Iris pigment epithelial cell (primary cell): Measurements from ENCODE around the gene ZC3H7A.
"Not testable (repeated sequence)": the region's sequence is repeated elsewhere in the genome, so short reads cannot be mapped to it uniquely, and the experiment has no call there.

Experiments used
- DNase-seq: peaks from one replicate; pipeline ENCODE4 v3.0.0-alpha.2; 2011; ENCODE audit warnings: low read depth

Gene ZC3H7A

GRCh38 chr16:11801481-11802021 lies 4.5 kb upstream of the ZC3H7A start:
- DNase-seq: peak; percentile 70

DNA sequence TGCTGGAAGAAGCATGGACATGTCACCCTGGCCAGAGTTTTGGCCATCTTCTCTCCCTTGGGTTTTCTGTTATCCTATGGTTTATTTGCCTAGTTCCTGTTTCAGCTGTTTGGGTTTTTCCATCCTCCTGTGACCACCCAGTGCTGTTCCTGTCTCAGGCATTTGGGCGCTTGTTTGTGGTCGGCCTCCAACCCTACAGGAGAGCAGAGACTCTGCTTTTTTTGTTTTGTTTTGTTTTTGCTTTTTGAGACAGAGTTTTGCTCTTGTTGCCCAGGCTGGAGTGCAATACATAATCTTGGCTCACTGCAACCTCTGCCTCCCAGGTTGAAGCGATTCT lies 3.3 kb upstream of the ZC3H7A start:
- no peak for DNase-seq

DNA sequence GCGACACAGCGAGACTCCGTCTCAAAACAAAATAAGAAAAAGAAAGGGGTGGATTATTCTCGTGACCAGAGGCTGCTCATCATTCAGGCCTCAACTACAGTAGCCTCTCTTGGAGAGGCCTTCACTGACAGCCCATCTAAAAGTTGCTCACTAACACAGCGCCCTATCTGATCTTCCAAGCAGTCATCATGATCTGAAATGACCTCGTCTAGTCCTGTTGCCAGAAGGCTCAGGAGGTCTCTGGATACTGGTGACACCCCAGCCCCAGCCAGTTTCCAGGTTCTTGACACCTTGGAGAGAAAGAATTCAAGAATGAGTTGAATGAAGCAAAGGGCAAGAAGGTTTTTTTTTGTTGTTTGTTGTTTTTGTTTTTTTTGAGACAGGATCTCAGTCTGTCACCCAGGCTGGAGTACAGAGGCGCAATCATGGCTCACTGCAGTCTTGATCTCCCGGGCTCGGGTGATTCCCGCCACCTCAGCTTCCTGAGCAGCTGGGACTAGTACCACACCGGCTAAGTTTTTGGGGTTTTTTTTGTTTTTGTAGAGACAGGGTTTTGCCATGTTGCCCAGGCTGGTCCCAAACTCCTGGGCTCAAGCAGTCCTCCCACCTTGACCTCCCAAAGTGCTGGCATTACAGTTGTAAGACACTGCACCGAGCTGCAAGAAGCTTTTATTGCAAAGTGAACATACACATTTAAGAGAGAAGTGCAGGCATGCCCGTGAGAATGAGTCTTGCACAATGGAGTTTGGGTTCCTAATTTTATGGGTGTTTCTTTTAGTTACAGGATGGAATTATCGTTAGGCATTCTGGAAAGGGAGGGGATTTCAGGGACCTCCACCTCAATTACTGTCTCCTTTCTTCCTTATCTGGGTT lies 2.7 kb upstream of the ZC3H7A start:
- no peak for DNase-seq

DNA sequence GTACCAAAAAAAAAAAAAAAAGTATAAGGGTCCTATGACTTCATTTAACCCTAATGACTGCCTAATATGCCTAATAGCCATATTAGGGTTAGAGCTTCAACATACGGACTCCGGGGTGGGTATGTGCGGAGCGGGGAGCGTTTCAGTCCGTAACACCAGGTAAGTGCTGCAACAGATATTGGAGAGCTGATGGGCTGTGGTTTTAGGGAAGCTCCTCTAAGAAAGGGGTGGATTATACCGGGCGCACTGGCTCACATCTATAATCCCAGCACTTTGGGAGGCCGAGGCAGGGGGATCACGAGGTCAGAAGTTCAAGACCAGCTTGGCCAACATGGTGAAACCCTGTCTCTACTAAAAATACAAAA lies 1.9 kb upstream of the ZC3H7A start:
- no peak for DNase-seq

DNA sequence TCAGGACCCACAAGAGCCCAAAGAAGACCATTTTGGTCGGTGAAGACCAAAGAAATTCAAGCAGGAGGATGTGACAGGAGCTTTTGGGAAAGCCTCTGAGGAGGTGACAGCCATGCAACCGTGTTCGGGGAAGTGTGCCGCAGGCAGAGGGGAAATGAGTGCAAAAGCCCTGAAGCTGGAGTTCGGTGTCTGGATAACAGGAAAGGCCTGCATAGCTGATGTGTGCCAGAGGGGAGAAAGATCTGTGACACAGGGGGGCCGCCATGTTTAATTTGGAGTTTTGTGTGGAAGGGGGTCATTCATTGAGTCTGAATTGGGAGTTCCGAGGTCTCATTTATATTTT lies 870 bp upstream of the ZC3H7A start:
- no peak for DNase-seq

DNA sequence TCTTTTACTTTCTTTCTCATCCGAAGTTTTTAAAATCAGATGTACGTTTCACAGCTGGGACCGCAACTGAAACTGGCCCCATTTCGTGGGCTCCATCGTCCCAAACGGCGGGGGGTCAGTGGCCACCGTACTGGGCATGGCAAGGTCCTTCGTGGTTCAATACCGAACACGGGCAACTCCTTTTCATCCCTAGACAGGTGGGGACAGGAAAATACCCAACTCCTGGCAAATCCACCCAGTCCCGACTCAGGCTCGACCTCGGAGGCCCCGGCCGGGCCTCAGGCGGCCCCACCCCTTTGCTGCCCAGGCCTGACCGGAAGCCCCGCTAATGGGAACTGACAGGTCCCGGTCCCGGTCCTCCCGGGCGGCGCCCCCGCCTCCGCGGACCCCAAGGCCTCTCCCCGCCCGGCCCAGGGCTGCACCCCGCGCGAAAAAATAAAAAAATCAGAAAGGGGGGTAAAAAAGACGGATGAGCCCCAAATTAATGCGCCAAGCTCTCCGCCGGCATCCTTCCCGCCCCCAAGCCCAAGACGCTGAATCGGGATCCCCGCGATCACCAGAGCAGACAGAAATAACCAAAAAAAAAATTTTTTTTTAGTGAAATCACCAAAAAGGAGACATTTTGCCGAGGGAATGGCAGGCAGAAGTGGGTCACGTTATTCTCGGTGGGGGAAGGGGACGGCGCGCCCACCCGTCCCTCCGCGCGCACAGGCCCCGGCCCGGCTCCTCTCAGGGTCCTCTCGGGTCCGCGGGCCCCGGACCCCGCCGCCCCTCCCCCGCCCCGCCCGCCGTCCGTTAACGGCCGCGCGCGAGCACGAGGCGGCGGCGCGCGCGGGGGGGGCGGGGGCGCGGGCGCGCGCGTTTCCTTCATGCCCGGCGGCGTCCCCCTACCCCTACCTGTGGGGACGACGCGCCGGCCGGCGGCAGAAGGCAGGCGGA lies 562 bp downstream of the ZC3H7A start:
- DNase-seq: peak; percentile 50

DNA sequence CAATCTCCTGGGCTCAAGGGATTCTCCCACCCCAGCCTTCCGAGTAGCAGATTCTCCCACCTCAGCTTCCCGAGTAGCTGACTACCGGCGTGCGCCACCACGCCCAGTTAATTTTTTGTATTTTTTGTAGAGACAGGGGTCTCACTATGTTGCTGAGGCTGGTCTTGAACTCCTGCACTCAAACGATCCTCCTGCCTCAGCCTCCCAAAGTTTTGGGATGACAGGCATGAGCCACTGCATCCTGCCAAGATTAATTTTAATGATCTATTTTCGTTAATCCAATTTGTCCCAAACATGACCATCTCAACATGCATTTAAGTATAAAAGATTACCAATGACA lies 1.2 kb downstream of the ZC3H7A start:
- no peak for DNase-seq

DNA sequence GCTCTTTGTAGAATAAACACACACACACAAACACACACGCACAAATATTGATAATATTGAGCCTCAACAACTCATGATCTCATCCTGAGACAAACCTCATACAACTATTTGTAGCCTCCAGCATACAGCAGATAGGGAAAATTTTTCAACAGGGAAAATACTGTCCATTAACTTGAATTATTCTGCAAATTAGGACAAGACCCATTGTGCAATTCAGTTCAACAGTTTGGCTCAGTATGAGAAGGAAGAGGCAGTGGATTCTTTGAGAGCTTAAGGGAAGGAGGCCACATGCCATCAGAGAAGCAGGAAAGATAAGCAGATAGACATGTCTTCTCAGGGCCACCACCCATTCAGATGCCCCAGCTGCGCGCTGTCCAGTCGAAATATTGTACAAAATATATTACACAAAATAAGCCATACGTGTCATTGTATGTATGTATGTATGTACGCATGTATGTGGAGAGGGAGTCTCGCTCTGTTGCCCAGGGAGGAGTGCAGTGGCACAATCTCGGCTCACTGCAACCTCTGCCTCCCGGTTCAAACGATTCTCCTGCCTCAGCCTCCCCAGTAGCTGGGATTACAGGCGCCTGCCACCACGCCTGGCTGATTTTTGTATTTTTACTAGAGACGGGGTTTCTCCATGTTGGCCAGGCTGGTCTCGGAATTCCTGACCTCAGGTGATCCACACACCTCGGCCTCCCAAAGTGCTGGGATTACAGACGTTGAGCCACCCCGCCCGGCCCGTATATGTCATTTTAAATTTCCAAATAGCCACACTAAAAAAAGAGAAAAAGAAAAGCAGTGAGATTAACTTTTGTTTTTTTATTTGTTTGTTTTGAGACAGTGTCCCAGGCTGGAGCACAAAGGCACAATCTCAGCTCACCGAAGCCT lies 1.8 kb downstream of the ZC3H7A start:
- no peak for DNase-seq

DNA sequence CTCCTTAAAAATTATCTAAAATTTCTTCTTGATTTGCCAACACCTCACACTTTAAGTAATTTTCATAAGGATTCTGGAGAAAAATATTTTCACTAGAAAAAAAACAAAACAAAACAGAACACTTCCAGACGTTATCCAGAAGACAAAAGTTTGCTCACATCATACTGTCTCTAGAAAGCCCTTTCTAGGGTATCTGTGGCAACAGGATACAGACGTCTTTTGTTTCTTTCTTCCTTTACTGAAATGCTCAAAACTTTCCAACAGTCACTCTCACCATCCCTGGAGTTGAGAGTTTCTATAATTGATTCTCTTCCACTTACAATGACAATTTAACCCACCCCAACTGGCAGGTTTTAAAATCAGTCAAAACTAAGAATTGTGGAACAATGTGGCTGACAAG lies 2.6 kb downstream of the ZC3H7A start:
- DNase-seq: no peak

DNA sequence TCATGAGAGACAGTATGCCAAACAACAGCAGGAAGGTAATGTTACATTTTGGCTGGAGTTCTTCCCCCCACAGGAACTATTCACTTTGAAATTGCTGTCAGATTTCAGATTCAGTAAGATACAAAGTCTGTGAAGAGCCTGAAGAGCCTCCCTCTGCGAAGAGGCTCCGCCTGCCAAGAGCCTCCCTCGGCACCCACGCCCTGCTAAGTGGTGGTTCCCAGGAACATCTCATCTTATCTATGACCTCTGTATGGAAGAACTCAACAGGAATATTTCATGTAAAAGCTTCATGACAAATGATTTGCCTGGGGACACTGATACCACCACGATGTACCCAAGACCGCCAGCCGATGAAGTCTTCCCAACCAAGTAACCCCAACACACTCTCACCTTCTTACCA lies 3.2 kb downstream of the ZC3H7A start:
- peak; percentile 35 for DNase-seq

DNA sequence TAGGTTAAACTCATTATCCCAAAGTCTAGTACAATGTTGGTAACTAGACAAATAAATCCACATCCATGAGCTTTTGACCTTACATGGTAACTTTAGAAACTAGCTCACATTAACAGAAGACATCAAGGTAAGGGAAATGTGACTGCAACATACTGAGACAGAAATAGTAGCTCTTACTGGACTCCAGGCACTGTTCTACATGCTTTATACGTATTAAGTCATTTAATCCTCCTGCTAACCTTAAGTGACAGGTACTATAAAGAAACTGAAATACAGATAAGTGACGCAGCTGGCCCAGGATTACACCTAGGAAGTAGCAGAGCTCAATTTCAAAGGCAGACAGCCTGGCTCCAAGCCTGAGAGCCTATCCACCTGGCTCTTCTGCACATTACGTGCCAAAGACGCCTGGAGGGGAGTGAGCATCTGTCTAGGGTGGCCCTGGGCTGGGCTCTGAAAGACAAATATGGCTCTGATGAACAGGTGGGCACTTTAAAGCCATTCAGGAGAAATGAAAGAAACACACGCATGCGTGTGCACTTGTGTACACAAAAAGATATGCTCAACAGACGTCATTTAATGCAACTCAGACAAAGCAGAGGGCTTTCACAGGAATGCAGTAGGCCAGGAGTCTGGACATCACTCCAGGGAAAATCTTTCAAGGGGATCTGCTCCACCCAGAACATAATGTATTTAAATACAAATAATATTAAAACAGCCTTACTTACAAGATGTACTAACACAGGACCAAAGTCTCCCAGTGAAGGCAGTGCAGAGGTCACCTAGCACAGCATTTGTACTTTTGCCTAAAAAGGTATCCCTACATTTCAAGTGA lies 4.4 kb downstream of the ZC3H7A start:
- DNase-seq: no peak

DNA sequence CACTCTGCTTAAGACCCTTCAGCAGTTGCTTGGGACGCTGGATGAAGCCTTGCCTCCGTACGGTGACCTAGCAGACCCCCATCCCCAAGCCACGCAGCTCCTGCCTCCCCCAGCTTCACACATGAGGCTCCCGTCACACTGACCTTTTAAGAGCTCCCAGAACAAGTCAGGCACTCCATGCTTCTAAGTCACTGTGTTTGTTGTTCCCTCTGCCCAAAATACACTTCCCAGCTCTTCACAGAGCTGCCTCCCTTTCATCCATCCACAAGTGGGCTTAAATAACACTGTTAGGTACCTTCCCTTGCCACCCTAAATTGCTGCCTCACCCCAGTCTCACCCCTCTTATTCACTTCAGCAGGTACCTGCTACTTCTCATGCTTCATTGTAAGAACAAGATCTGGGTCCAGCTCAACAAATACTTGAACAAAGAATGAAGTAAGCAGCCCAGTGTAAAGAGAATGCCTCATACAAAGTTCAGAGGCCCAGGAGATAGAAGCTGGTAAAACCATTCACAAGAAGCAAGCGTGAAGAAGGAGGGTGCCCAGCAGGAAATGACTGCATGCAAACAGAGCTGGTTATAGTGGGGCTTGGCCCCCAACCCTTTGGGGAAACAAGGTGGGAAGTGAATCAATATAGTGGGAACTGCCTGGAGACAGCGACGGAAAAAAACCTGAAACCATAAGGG lies 5.8 kb downstream of the ZC3H7A start:
- DNase-seq: no peak

GRCh38 chr16:11788914-11789313 lies 8.1 kb downstream of the ZC3H7A start:
- DNase-seq: no peak

- not testable (repeated sequence) for DNase-seq
Observed at GRCh38 chr16:11784980-11785599, 12.0 kb downstream of the ZC3H7A start.

DNA sequence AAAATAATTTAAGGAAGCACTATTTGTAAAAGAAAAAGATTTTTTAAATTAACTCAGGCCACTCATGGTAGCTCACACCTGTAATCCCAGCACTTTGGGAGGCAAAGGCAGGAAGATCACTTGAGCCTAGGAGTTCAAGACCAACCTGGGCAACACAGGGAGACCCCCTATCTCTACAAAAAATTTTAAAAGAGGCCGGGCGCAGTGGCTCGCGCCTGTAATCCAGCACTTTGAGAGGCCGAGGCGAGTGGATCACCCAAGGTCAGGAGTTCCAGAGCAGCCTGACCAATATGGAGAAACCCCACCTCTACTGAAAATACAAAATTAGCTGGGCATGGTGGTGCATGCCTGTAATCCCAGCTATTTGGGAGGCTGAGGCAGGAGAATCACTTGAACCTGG lies 12.7 kb downstream of the ZC3H7A start:
- DNase-seq: not testable (repeated sequence)

- no peak for DNase-seq
Observed at GRCh38 chr16:11784038-11784369, 13.1 kb downstream of the ZC3H7A start.

- peak; percentile 77 for DNase-seq
Observed at GRCh38 chr16:11783319-11784037, 13.6 kb downstream of the ZC3H7A start.

DNA sequence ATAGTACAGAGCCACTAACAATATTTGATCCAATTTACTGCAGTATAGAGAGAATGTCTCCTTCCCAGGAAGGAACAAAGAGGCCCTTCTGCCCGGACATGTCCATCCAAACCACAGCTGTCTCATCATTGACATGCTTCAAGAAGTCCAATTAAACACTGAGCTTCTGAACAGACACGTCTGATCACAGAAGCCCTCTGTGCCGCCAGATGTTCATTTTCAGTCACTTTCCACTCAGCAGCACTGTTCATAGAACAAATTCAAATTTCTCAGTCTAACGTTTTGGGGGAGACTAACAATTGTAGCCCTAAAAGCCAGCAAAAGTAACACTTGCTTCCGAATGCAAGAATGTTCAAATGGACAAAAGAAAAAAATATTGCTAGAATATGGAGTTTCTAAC lies 15.3 kb downstream of the ZC3H7A start:
- peak; percentile 42 for DNase-seq

DNA sequence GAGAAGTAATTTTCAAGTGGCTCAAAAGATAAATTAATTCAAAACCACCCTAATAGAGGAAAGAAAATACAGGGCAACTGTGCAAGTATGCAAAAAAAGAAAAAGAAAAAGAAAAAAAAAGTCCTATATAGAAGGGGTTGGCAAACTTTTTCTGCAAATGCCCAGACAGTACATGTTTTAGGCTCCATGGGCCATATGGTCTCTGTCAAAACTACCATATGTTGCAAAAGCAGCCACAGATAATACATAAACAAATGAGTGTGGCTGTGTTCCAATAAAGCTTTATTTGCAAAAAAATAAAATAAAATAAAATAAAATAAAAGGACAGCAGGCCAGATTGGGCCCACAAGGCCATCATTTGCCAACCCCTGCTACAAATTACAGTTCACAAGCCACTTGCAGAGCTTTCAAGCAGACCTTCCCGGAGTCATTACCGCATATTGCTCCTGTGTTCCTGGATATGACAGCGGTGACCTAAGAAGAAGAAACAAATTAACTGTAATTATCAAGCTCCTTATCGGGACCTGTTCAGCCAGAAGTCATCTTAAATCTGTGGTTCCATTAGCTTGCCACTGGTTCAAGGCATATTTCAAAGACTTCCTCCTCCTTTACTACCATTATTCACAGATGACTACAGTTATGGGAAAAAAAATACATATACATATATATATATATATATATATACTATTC lies 15.9 kb downstream of the ZC3H7A start:
- DNase-seq: no peak
